HG02938 (cell line): ENCODE measurements around the gene ARMCX5.

Experiments
- ATAC-seq: cut with Tn5 transposase; IDR thresholded peaks from one replicate; pipeline ENCODE4 v1.9.1; 2021; ENCODE audit warnings: mild to moderate bottlenecking, moderate library complexity; ENCODE audit not compliant: unreplicated experiment

The ARMCX5 gene

GRCh38 chrX:102599084-102599950, at the start of gene ARMCX5:
Gene ARMCX5 (plus strand): TSS chrX:102599515. CDS start chrX:102602142, 2,627 bp downstream.
- ATAC-seq = peak; percentile 95

DNA sequence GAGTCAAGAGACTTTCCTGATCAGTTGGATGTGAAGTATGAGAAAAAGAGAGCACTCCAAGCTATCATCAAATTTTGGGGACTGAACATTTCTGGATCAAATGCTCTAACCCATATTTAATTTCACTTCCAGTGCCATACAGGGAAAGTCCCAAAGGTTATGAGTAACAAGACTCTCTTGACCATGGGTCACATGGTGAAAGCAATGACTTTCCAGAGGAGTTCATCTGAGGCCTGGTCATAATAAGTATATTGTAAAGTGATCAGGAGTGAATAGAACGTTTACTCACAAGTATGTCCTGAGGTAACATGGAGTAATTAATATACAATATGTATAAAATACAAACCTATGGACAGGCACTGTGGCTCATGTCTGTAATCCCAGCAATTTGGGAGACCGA, 40.7 kb upstream of the ARMCX5 start:
- no peak for ATAC-seq

- no peak for ATAC-seq
These were observed 38.8 kb upstream of the ARMCX5 start for GRCh38 chrX:102560423-102561068.

DNA sequence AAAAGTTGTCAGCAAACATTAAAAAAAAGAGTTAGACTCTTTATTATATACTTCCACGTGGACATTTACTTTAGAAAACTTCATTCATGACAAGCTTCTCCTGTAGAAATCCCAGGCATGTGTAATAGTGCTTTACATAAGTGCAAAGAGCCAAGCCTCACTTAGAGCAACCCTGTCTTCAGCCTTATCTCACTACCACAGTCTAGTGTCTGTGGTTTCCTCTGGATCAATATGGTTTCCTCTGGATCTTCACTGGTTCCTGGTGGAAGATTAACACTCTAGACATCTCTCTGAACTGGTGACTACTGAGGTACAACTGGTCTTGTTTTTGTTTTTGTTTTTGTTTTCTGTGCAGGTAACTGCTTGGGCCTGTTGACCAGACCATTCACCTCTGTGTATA, 18.4 kb upstream of the ARMCX5 start:
- no peak for ATAC-seq

GRCh38 chrX:102593367-102593766, 5.9 kb upstream of the ARMCX5 start:
- ATAC-seq = no peak

GRCh38 chrX:102599951-102600579, 750 bp downstream of the ARMCX5 start:
- peak; percentile 11 for ATAC-seq

- ATAC-seq = no peak
These were observed 5.0 kb downstream of the ARMCX5 start for GRCh38 chrX:102604327-102604726.

DNA sequence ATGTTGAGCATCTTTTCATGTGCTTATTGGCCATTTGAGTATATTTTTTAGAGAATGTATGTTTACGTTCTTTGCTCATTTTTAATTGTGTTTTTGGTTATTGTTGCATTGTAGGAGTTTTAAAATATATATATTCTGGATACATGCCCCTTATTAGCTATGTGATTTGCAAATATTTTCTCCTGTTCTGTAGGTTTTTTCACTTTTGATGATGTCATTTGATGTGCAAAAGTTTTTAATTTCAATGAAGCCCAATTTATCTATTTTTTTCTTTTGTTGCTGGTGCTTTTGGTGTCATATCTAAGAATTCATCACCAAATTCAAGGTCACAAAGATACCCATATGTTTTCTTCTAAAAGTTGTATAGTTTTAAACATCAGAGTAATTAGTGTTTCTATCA, 6.8 kb downstream of the ARMCX5 start:
- no peak for ATAC-seq

DNA sequence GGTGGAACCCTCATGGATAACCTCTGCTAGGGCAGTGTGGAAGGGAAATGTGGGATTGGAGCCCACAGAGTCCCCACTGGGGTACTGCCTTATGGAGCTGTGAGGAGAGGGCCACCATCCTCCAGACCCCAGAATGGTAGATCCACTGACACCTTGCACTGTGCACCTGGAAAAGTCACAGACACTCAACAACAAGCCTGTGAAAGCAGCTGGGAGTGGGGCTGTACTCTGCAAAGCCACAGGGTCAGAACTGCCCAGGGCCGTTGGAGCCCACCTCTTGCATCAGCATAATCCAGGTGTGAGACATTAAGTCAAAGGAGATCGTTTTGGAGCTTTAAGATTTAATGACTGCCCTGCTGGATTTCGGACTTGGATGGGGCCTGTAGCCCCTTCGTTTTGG, 11.6 kb downstream of the ARMCX5 start:
- no peak for ATAC-seq

DNA sequence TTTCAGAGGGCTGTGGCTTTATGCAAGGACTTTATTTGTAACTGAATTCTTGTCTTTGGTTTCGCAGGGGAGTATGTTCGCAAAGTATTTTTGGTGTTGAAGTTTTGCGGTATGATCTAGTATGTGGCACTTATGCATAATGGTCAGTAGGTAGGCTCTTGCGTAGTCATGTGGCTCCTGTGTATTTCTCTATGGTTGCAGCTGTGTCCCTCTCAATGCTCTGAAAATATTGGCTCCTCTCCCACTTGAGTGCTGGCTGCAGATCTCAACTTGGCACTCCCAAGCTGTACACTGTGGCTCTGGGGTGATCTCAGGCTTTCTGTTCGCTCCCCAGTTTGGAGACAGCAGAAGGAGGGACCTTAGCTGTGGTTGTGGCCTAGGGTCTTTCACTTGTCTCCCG, 24.8 kb downstream of the ARMCX5 start:
- no peak for ATAC-seq

DNA sequence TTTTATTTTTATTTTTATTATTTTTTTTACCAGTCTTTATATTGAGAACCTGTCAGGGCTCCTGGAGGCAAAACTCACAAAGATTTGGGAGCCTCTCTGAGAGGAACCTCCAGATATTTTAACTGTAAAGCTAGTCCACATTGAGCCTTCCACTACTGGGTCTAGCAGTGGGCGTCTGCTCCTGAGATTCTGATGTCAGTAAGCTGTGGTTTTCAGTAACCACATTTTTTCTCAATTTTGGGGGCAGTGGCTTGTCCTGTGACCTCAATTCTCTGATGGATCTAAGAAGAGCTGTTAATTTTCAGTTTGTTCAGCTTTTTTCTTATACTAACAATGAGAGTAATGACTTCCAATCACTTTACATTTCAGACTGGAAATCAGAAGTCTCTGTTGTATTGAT, 28.3 kb downstream of the ARMCX5 start:
- no peak for ATAC-seq

- no peak for ATAC-seq
These were observed 38.2 kb downstream of the ARMCX5 start for GRCh38 chrX:102637561-102637960.

DNA sequence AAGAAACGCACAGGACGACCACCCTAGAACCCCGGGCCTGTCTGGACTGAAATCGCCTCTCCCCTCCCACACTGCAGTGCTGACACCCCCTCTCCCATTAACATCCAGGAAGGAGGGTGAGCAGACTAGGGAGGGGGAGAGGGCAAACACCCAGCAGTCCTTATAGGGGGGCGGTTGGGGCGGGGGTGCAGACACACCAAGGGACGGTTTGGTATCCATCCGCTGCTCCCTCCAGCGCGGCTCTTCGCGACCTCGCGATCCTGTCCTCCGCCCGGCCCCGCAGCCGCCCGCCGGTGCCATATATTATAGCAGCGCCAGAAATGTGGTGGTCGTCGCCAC, 51.6 kb downstream of the ARMCX5 start:
- no peak for ATAC-seq

DNA sequence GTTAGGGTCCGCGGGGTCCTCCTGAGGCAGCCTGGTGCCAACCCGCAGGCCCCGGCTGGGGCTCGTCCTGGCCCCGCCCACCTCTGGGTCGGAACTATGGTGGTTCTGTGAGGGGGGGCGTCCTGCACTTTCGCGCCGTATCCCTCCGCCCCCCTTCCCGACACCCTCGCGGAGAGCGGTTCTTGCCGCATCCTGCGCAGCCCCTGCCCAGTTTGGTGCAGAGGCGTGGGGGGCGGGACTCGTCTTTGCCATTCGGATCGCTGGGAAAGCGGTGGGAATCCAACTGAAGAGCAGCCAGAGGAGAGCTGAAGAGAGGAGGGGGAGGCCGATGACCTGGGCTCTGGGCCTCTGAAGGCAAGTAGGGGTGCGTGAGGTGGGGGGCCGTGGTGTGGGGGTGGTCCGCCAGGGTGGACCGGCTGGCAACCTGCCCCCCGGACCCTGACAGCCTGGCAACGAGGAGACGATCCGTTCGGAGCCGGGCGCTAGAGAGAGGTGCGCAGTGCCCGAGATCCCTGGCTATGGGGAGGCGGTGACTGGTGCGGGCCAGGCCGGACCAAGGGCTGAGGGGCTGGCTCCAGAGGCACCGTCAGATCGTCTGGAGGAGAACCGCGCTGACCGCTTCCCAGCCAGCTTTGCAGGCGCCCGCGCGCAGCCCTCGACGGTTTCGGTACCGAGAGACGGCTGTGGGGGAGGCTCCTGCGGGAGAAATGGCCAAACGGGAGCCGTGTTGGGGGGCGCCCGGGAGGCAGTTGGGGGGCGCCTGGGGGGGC, 52.1 kb downstream of the ARMCX5 start, which contains the start of gene GPRASP1:
TSS of gene GPRASP1 (plus strand) at position 242 of the 770 bp plus-strand sequence. CDS start 2,431 bp downstream, outside the sequence.
- ATAC-seq = no peak

GRCh38 chrX:102652031-102652688, 52.8 kb downstream of the ARMCX5 start:
- ATAC-seq = no peak
